Ovary (tissue), 9 donors: Measurements from ENCODE around the gene ERMAP. TPM values are rescaled to one million over a fixed set of nuclear protein-coding genes. Genes with fewer than 3 reads are reported as not detected.

Experiments
- DNase-seq, 5 donors: peaks; one replicate each; pipeline ENCODE4 v3.0.0-alpha.2; 2019 to 2020
- H3K27ac ChIP-seq, 2 donors: fragments of 200-600 bp; one replicate each; pipeline versions ENCODE4 v1.5.1 to v1.8.0; 2019 to 2022
- H3K27me3 ChIP-seq: fragments of 200-600 bp; one replicate; pipeline ENCODE4 v1.8.0; 2022
- H3K36me3 ChIP-seq: fragments of 200-600 bp; sonication (generic); one replicate; pipeline ENCODE4 v1.5.1; 2019
- H3K4me1 ChIP-seq: one replicate; pipeline ENCODE4 v1.8.1; 2013; ENCODE audit warnings: mild to moderate bottlenecking, moderate library complexity; ENCODE audit not compliant: insufficient read depth
- H3K4me3 ChIP-seq: fragments of 200-600 bp; sonication (generic); one replicate; pipeline ENCODE4 v1.5.1; 2017
- H3K9me3 ChIP-seq, 2 donors: fragments of 200-600 bp in 1 of 2; sonication (generic) in 1 of 2; one replicate each; pipeline versions ENCODE4 v1.5.1 to v1.8.1; 2013 to 2019; ENCODE audit warnings: mild to moderate bottlenecking in 1 of 2, moderate library complexity in 1 of 2
- CTCF ChIP-seq, 3 donors: fragments of 450-650 bp in 2 of 3; fragments of 200-600 bp in 1 of 3; IDR thresholded peaks; one replicate each; pipeline versions ENCODE4 v1.5.1 to v1.8.0; 2016 to 2022; ENCODE audit warnings: antibody characterized with exemption in 3 of 3, mild to moderate bottlenecking in 1 of 3
- EP300 ChIP-seq: sonication (generic); formaldehyde crosslinking; IDR thresholded peaks from one replicate; pipeline ENCODE4 v1.6.1; 2017; ENCODE audit warnings: antibody characterized with exemption
- POLR2A ChIP-seq: fragments of 450-650 bp; IDR thresholded peaks from one replicate; pipeline ENCODE4 v1.6.1; 2017; ENCODE audit warnings: antibody characterized with exemption, mild to moderate bottlenecking, moderate library complexity
- WGBS, 3 donors: extraction: QIAGEN DNeasy Blood & Tissue Kit in 1 of 3; methylation state at CpG; one replicate each; pipeline versions ENCODE4 v1.1.5 to v1.1.7; 2013 to 2017; 5-methylcytosine and 5-hydroxymethylcytosine counted together
- intact Hi-C, 4 donors: fragments of 100-400 bp; cut with DNase I; formaldehyde crosslinking; loops; one replicate each; pipeline versions ENCODE4 v1.11.0 to v1.15.1; 2022 to 2023
- polyA plus RNA-seq, 2 donors: library from polyadenylated mRNA; stranded (reverse); fragments of 200-250 nt in 1 of 2; fragments of 350-450 nt in 1 of 2; fragmentation: Illumina TruSeq in 1 of 2; extraction: RNeasy Lipid Tissue Mini Kit (QIAGEN cat#74804) in 1 of 2; gene quantifications; one replicate each; pipeline ENCODE4 v1.2.3, GENCODE V29; 2013 to 2014
- total RNA-seq, 7 donors: library from RNA; depleted of rRNA in 2 of 7; stranded (reverse); fragments of >200 nt in 2 of 7; fragmentation: NEBNext Ultra II Directional in 3 of 7; extraction: Animal tissue kit (Norgen Biotek cat#: 25700) in 3 of 7; gene quantifications; one replicate each; pipeline versions ENCODE4 v1.1.0 to v1.2.4, GENCODE V29; 2016 to 2023
- donor health status: DM: no; HTN: no; CAD: no; lungs with moderate emphysema.
- donor health status: DM: no; HTN: no; CAD: no.
- donor health status: Bipolar disorder and iron deficiency.
- donor health status: DM: yes; HTN: yes; CAD: no.
- donor health status: DM: no; HTN: no; CAD: no.
- donor health status: DM: yes; HTN: yes; CAD: no.

The ERMAP gene
- total and polyA plus RNA-seq, 9 donors: 3.2 to 12.8 (median 7.7) TPM

- H3K27ac ChIP-seq: no peak overlapping the region
- intact Hi-C loops: no loop called here
- peaks cover 0 to 3% of the 10 kb centered on the region in 2 donors for H3K9me3 ChIP-seq
- 94 to 97% (median 96%) methylated on average over 5 of the region's 5 CpGs for WGBS, 3 donors
- DNase-seq: no peak
- H3K36me3 ChIP-seq: no peaks in the 10 kb centered on the region
- no peak overlapping the region for H3K4me3 ChIP-seq
- peaks cover 8% of the 10 kb centered on the region for H3K4me1 ChIP-seq
- TF ChIP-seq EP300 (no peak), POLR2A (no peak), CTCF (IDR thresholded peaks at IDR 0.05) (no peak)
- no peaks in the 10 kb centered on the region for H3K27me3 ChIP-seq
Measured at GRCh38 chr1:42849944-42850343, 33.0 kb downstream of the ERMAP start.

- 95 to 98% (median 98%) methylated on average over 15 of the region's 15 CpGs for WGBS, 3 donors
- Histone ChIP-seq H3K36me3 (no peaks in the 10 kb centered on the region), H3K4me1 (peaks cover 5% of the 10 kb centered on the region), H3K9me3 (peaks cover 0 to 3% of the 10 kb centered on the region in 2 donors), H3K27me3 (no peaks in the 10 kb centered on the region), H3K27ac (no peak overlapping the region), H3K4me3 (no peak overlapping the region)
- intact Hi-C loops: no loop called here
- TF ChIP-seq CTCF (IDR thresholded peaks at IDR 0.05): no peak
- TF ChIP-seq POLR2A: no peak
- DNase-seq: no peak
Measured at GRCh38 chr1:42851420-42851819, 34.5 kb downstream of the ERMAP start.

- intact Hi-C loops: no loop called here
- Histone ChIP-seq H3K9me3 (peaks cover 0 to 3% of the 10 kb centered on the region in 2 donors), H3K27me3 (no peaks in the 10 kb centered on the region), H3K36me3 (no peaks in the 10 kb centered on the region), H3K4me1 (peaks cover 3% of the 10 kb centered on the region), H3K4me3 (no peak overlapping the region), H3K27ac (no peak overlapping the region)
- DNase-seq: no peak
- WGBS, 3 donors: 86 to 90% (median 90%) methylated on average over 2 of the region's 2 CpGs
- TF ChIP-seq POLR2A: no peak
- TF ChIP-seq EP300: no peak
- TF ChIP-seq CTCF (IDR thresholded peaks at IDR 0.05): no peak
Measured at GRCh38 chr1:42851960-42852607, 35.2 kb downstream of the ERMAP start.

GRCh38 chr1:42852608-42852980 is 35.7 kb downstream of the ERMAP start:
- Histone ChIP-seq H3K4me1 (no peaks in the 10 kb centered on the region), H3K36me3 (no peaks in the 10 kb centered on the region), H3K9me3 (peaks cover 0 to 3% of the 10 kb centered on the region in 2 donors), H3K4me3 (no peak overlapping the region), H3K27ac (no peak overlapping the region), H3K27me3 (no peaks in the 10 kb centered on the region)
- no peak for DNase-seq
- intact Hi-C loops: no loop called here
- TF ChIP-seq EP300: no peak
- TF ChIP-seq POLR2A: no peak
- no peak for TF ChIP-seq CTCF (IDR thresholded peaks at IDR 0.05)
- 48 to 50% (median 49%) methylated on average over 2 of the region's 2 CpGs for WGBS, 3 donors
